Endothelial cell of umbilical vein (primary cell): Measurements from ENCODE around the gene LRRC32.

Experiments used
- POLR2AphosphoS5 ChIP-seq: IDR thresholded peaks from 2 replicates; pipeline ENCODE4 v1.6.1; 2012; ENCODE audit warnings: low read depth, mild to moderate bottlenecking, control low read depth, low read length, moderate library complexity; ENCODE audit not compliant: insufficient read depth
- TF ChIP-seq, protein P1 (sequence below), 2 donors: IDR thresholded peaks; 1 replicate in 1 of 2; 2 replicates in 1 of 2; pipeline ENCODE4 v1.5.1; 2011; ENCODE audit warnings: low read length in 2 of 2, mild to moderate bottlenecking in 2 of 2, moderate library complexity in 2 of 2, control low read depth in 1 of 2, inconsistent platforms in 1 of 2, low read depth in 1 of 2; ENCODE audit not compliant: insufficient read depth in 1 of 2; ENCODE audit errors: extremely low read depth in 1 of 2
- TF ChIP-seq, protein P2 (sequence below): IDR thresholded peaks from 2 replicates; pipeline ENCODE4 v1.6.1; 2011; ENCODE audit not compliant: insufficient read depth, insufficient read length

DNA sequence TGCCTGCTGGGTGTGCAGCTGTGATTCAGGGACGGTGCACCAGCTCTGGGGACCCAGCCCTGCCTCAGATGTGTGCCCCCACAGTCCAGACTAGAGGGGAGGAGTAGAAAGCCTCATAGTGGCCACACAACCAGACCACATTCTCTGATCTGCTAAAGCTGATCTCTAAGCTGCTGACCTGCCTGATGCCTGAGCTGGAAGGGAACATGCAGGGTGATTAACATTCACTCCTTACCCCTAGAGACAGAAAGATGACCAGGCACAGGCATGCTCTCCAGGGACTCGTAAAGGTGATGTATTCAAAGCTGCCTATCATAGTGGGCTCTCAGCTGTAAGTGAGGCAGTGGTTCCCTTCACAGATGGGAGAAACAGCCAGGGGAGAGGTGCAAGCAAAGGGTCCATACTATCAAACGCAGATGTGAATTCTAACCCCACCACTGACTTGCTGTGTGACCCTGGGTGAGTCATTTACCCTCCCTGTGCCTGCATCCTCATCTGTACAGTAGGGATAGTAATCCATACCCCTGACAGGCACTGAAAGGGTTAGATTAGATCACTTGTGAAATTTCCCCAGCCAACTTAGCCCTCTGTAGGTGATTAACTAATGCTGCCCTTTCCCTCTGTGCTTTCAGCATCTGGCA lies 29.0 kb upstream of the LRRC32 start:
- TF ChIP-seq, protein P1, sequence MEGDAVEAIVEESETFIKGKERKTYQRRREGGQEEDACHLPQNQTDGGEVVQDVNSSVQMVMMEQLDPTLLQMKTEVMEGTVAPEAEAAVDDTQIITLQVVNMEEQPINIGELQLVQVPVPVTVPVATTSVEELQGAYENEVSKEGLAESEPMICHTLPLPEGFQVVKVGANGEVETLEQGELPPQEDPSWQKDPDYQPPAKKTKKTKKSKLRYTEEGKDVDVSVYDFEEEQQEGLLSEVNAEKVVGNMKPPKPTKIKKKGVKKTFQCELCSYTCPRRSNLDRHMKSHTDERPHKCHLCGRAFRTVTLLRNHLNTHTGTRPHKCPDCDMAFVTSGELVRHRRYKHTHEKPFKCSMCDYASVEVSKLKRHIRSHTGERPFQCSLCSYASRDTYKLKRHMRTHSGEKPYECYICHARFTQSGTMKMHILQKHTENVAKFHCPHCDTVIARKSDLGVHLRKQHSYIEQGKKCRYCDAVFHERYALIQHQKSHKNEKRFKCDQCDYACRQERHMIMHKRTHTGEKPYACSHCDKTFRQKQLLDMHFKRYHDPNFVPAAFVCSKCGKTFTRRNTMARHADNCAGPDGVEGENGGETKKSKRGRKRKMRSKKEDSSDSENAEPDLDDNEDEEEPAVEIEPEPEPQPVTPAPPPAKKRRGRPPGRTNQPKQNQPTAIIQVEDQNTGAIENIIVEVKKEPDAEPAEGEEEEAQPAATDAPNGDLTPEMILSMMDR (IDR thresholded peaks at IDR 0.05; ENCODE audit: extremely low read depth in 1 of 2, insufficient read depth in 1 of 2, low read depth in 1 of 2, low read length in 2 of 2) = no peak
- no peak for TF ChIP-seq POLR2AphosphoS5
- TF ChIP-seq, protein P2, sequence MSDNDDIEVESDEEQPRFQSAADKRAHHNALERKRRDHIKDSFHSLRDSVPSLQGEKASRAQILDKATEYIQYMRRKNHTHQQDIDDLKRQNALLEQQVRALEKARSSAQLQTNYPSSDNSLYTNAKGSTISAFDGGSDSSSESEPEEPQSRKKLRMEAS = no peak
